Activated T-cell treated with anti-CD3 and anti-CD28 coated beads, Interleukin-2, amount 50 U/mL, for 24 hours (primary cell): Measurements from ENCODE around the gene FAF2.

ENCODE experiments used
- DNase-seq: peaks from one replicate; pipeline ENCODE4 v3.0.0-alpha.2; 2020
- H3K27ac Mint-ChIP-seq: 2 replicates; pipeline ENCODE4 v1.8.0; 2020; ENCODE audit warnings: mild to moderate bottlenecking, mixed read lengths
- H3K27me3 Mint-ChIP-seq: 2 replicates; pipeline ENCODE4 v1.8.0; 2020; ENCODE audit warnings: mixed read lengths
- H3K36me3 Mint-ChIP-seq: 2 replicates; pipeline ENCODE4 v1.8.0; 2020; ENCODE audit warnings: low read depth, mixed read lengths
- H3K4me1 Mint-ChIP-seq: 2 replicates; pipeline ENCODE4 v1.8.0; 2020; ENCODE audit warnings: low read depth, mixed read lengths
- H3K4me3 Mint-ChIP-seq: 2 replicates; pipeline ENCODE4 v1.8.0; 2020; ENCODE audit warnings: mild to moderate bottlenecking, moderate library complexity, mixed read lengths
- H3K9me3 Mint-ChIP-seq: 2 replicates; pipeline ENCODE4 v1.8.0; 2020; ENCODE audit warnings: mixed read lengths

Gene FAF2

GRCh38 chr5:176531902-176532493 lies 83.8 kb downstream of the FAF2 start:
- peak overlapping the region; percentile 91 for H3K27ac Mint-ChIP-seq
- no peaks in the 10 kb centered on the region for H3K27me3 Mint-ChIP-seq
- H3K36me3 Mint-ChIP-seq, result peaks cover 71% of the 10 kb centered on the region
- no peaks in the 10 kb centered on the region for H3K9me3 Mint-ChIP-seq
- DNase-seq, result no peak
- H3K4me3 Mint-ChIP-seq, result peak overlapping the region; percentile 71
- peaks cover 61% of the 10 kb centered on the region for H3K4me1 Mint-ChIP-seq

GRCh38 chr5:176532795-176533194 lies 84.6 kb downstream of the FAF2 start:
- DNase-seq, result no peak
- Mint-ChIP-seq H3K27ac (peak overlapping the region; percentile 99), H3K9me3 (no peaks in the 10 kb centered on the region), H3K27me3 (no peaks in the 10 kb centered on the region), H3K4me3 (peak overlapping the region; percentile 87), H3K36me3 (peaks cover 67% of the 10 kb centered on the region), H3K4me1 (peaks cover 58% of the 10 kb centered on the region)

- peak overlapping the region; percentile 99 for H3K27ac Mint-ChIP-seq
- H3K4me3 Mint-ChIP-seq, result peak overlapping the region; percentile 87
- H3K27me3 Mint-ChIP-seq, result no peaks in the 10 kb centered on the region
- H3K4me1 Mint-ChIP-seq, result peaks cover 58% of the 10 kb centered on the region
- no peak for DNase-seq
- no peaks in the 10 kb centered on the region for H3K9me3 Mint-ChIP-seq
- H3K36me3 Mint-ChIP-seq, result peaks cover 61% of the 10 kb centered on the region
Observed at GRCh38 chr5:176533390-176533789, 85.2 kb downstream of the FAF2 start.

- Mint-ChIP-seq H3K4me3 (peak overlapping the region; percentile 87), H3K36me3 (peaks cover 55% of the 10 kb centered on the region), H3K27me3 (no peaks in the 10 kb centered on the region), H3K9me3 (no peaks in the 10 kb centered on the region), H3K27ac (peak overlapping the region; percentile 99), H3K4me1 (peaks cover 59% of the 10 kb centered on the region)
- DNase-seq, result peak; percentile 65
Observed at GRCh38 chr5:176533894-176534611, 85.9 kb downstream of the FAF2 start.

GRCh38 chr5:176534640-176535039 lies 86.5 kb downstream of the FAF2 start:
- H3K9me3 Mint-ChIP-seq, result no peaks in the 10 kb centered on the region
- H3K36me3 Mint-ChIP-seq, result peaks cover 49% of the 10 kb centered on the region
- peak overlapping the region; percentile 99 for H3K27ac Mint-ChIP-seq
- no peaks in the 10 kb centered on the region for H3K27me3 Mint-ChIP-seq
- H3K4me3 Mint-ChIP-seq, result peak overlapping the region; percentile 87
- peaks cover 56% of the 10 kb centered on the region for H3K4me1 Mint-ChIP-seq
- peak; percentile 56 for DNase-seq

GRCh38 chr5:176535101-176535663 lies 87.0 kb downstream of the FAF2 start:
- Mint-ChIP-seq H3K36me3 (peaks cover 46% of the 10 kb centered on the region), H3K4me3 (peak overlapping the region; percentile 87), H3K27me3 (no peaks in the 10 kb centered on the region), H3K27ac (peak overlapping the region; percentile 99), H3K4me1 (peaks cover 59% of the 10 kb centered on the region), H3K9me3 (no peaks in the 10 kb centered on the region)
- peak; percentile 57 for DNase-seq

GRCh38 chr5:176535664-176536131 lies 87.5 kb downstream of the FAF2 start:
- peak overlapping the region; percentile 87 for H3K4me3 Mint-ChIP-seq
- DNase-seq, result peak; percentile 59
- H3K36me3 Mint-ChIP-seq, result peaks cover 46% of the 10 kb centered on the region
- no peaks in the 10 kb centered on the region for H3K9me3 Mint-ChIP-seq
- no peaks in the 10 kb centered on the region for H3K27me3 Mint-ChIP-seq
- H3K4me1 Mint-ChIP-seq, result peaks cover 62% of the 10 kb centered on the region
- H3K27ac Mint-ChIP-seq, result peak overlapping the region; percentile 99

GRCh38 chr5:176536132-176536901 lies 88.1 kb downstream of the FAF2 start:
- peak overlapping the region; percentile 99 for H3K27ac Mint-ChIP-seq
- peak; percentile 85 for DNase-seq

GRCh38 chr5:176536902-176537553 lies 88.8 kb downstream of the FAF2 start, which contains the start of gene RNF44:
Gene RNF44 (minus strand): TSS chr5:176537402. CDS start chr5:176532472, 4,930 bp downstream.
- Mint-ChIP-seq H3K9me3 (no peaks in the 10 kb centered on the region), H3K4me1 (peaks cover 64% of the 10 kb centered on the region), H3K36me3 (peaks cover 36% of the 10 kb centered on the region), H3K27ac (peak within 1 kb of the TSS; percentile 99), H3K4me3 (peak within 1 kb of the TSS; percentile 87), H3K27me3 (no peaks in the 10 kb centered on the region)
- DNase-seq, result peak; percentile 99

More at GRCh38 chr5:176536132-176536901, 88.1 kb downstream of the FAF2 start:
- no peaks in the 10 kb centered on the region for H3K27me3 Mint-ChIP-seq
- H3K9me3 Mint-ChIP-seq, result no peaks in the 10 kb centered on the region
- H3K4me1 Mint-ChIP-seq, result peaks cover 63% of the 10 kb centered on the region
- H3K36me3 Mint-ChIP-seq, result peaks cover 41% of the 10 kb centered on the region
- peak overlapping the region; percentile 87 for H3K4me3 Mint-ChIP-seq

- peak overlapping the region; percentile 99 for H3K27ac Mint-ChIP-seq
- H3K9me3 Mint-ChIP-seq, result no peaks in the 10 kb centered on the region
- H3K4me3 Mint-ChIP-seq, result peak overlapping the region; percentile 87
- H3K27me3 Mint-ChIP-seq, result no peaks in the 10 kb centered on the region
- H3K36me3 Mint-ChIP-seq, result peaks cover 41% of the 10 kb centered on the region
- peak; percentile 93 for DNase-seq
- peaks cover 69% of the 10 kb centered on the region for H3K4me1 Mint-ChIP-seq
Observed at GRCh38 chr5:176537554-176538229, 89.5 kb downstream of the FAF2 start.

GRCh38 chr5:176538230-176538988 lies 90.2 kb downstream of the FAF2 start:
- peak overlapping the region; percentile 87 for H3K4me3 Mint-ChIP-seq
- no peaks in the 10 kb centered on the region for H3K9me3 Mint-ChIP-seq
- H3K27me3 Mint-ChIP-seq, result no peaks in the 10 kb centered on the region
- peaks cover 62% of the 10 kb centered on the region for H3K4me1 Mint-ChIP-seq
- peak overlapping the region; percentile 99 for H3K27ac Mint-ChIP-seq
- H3K36me3 Mint-ChIP-seq, result peaks cover 36% of the 10 kb centered on the region
- DNase-seq, result no peak

- H3K4me3 Mint-ChIP-seq, result no peak overlapping the region
- H3K9me3 Mint-ChIP-seq, result no peaks in the 10 kb centered on the region
- H3K27ac Mint-ChIP-seq, result peak overlapping the region; percentile 99
- peaks cover 59% of the 10 kb centered on the region for H3K4me1 Mint-ChIP-seq
- no peaks in the 10 kb centered on the region for H3K27me3 Mint-ChIP-seq
- no peak for DNase-seq
- peaks cover 36% of the 10 kb centered on the region for H3K36me3 Mint-ChIP-seq
Observed at GRCh38 chr5:176538989-176539384, 90.8 kb downstream of the FAF2 start.

- Mint-ChIP-seq H3K4me1 (peaks cover 59% of the 10 kb centered on the region), H3K4me3 (peak overlapping the region; percentile 84), H3K9me3 (no peaks in the 10 kb centered on the region), H3K27me3 (no peaks in the 10 kb centered on the region), H3K36me3 (peaks cover 22% of the 10 kb centered on the region), H3K27ac (peak overlapping the region; percentile 93)
- DNase-seq, result no peak
Observed at GRCh38 chr5:176540476-176540899, 92.3 kb downstream of the FAF2 start.
